Panc1 (cell line): ENCODE results near the gene L3MBTL2. TPM values are rescaled to one million over a fixed set of nuclear protein-coding genes. Genes with fewer than 3 reads are reported as not detected.

Experiments
- ATAC-seq: fragments of 200-7000 bp; cut with Tn5 transposase; 2 replicates; pipeline ENCODE4 v1.9.1; 2020; ENCODE audit warnings: mild to moderate bottlenecking, moderate library complexity
- BruUV-seq: library from RNA; stranded (reverse); fragments of 400-500 nt; replicated peaks from 2 replicates; lab custom pipeline; 2021; lab: Mats Ljungman, UMichigan
- CTCF ChIA-PET: fragments of 300-600 bp; sonication (Branson Sonifier 250); formaldehyde crosslinking; loops from one replicate; lab custom pipeline; 2022; ENCODE audit warnings: antibody characterized with exemption; lab: Charles Lee
- POLR2A ChIA-PET: fragments of 300-600 bp; sonication (Branson Sonifier 250); formaldehyde crosslinking; loops from one replicate; lab custom pipeline; 2022; ENCODE audit warnings: antibody characterized with exemption; lab: Charles Lee
- DNase-seq: peaks from one replicate; pipeline ENCODE4 v3.0.0-alpha.2; 2010; ENCODE audit warnings: low read depth, low spot score
- H3K27ac ChIP-seq: 2 replicates; pipeline ENCODE4 v1.5.1; 2011; ENCODE audit warnings: mild to moderate bottlenecking, low read length, inconsistent platforms
- H3K27me3 ChIP-seq: fragments of 200-500 bp; sonication (Bioruptor generic); 2 replicates; pipeline ENCODE4 v1.6.0; 2014; ENCODE audit warnings: low read length, inconsistent platforms; ENCODE audit not compliant: control insufficient read depth, insufficient read depth
- H3K36me3 ChIP-seq: fragments of 200-500 bp; sonication (Bioruptor generic); 2 replicates; pipeline ENCODE4 v1.5.1; 2014; ENCODE audit warnings: inconsistent platforms, mild to moderate bottlenecking, low read length, moderate library complexity; ENCODE audit not compliant: control insufficient read depth, insufficient read depth
- H3K4me1 ChIP-seq: 2 replicates; pipeline ENCODE4 v1.5.1; 2011; ENCODE audit warnings: inconsistent platforms, mild to moderate bottlenecking, low read length, moderate library complexity; ENCODE audit not compliant: control insufficient read depth, insufficient read depth
- H3K4me3 ChIP-seq, 2 experiments: 2 replicates each; pipeline ENCODE4 v1.5.1; 2011 to 2012; ENCODE audit warnings: low read depth in 2 of 2, low read length in 2 of 2, mild to moderate bottlenecking in 2 of 2, inconsistent platforms in 1 of 2, moderate library complexity in 1 of 2
- H3K9me3 ChIP-seq: fragments of 200-500 bp; sonication (Bioruptor generic); 2 replicates; pipeline ENCODE4 v1.5.1; 2014; ENCODE audit warnings: low read depth, mild to moderate bottlenecking, inconsistent platforms, low read length, moderate library complexity; ENCODE audit not compliant: control insufficient read depth, insufficient read depth
- POLR2AphosphoS5 ChIP-seq: IDR thresholded peaks from 2 replicates; pipeline ENCODE4 v1.6.1; 2012; ENCODE audit warnings: mild to moderate bottlenecking, low read depth, low read length, moderate library complexity
- REST ChIP-seq, 2 experiments: IDR thresholded peaks; 2 replicates each; pipeline ENCODE4 v1.6.1; 2011 to 2012; ENCODE audit warnings: low read depth in 2 of 2, control low read depth in 1 of 2, low read length in 1 of 2, mild to moderate bottlenecking in 1 of 2, moderate library complexity in 1 of 2; ENCODE audit not compliant: insufficient read depth in 1 of 2
- SIN3A ChIP-seq: IDR thresholded peaks from 2 replicates; pipeline ENCODE4 v1.6.1; 2012; ENCODE audit warnings: low read depth, mild to moderate bottlenecking, low read length, moderate library complexity, borderline replicate concordance; ENCODE audit not compliant: insufficient read depth
- TCF7L2 ChIP-seq: IDR thresholded peaks from 2 replicates; pipeline ENCODE4 v1.6.1; 2011; ENCODE audit warnings: mild to moderate bottlenecking, low read depth, low read length, inconsistent platforms
- in situ Hi-C: cut with HindIII; loops from 2 replicates; pipeline ENCODE4 v1.10.0; 2016; ENCODE audit warnings: low sequenced_read_pairs, low pct_unique_long_range_greater_than_20kb
- intact Hi-C: fragments of 100-400 bp; cut with micrococcal nuclease; formaldehyde crosslinking; loops from one replicate; pipeline ENCODE4 v1.10.0; 2022; ENCODE audit not compliant: unreplicated experiment
- microRNA-seq: library from miRNA; unstranded; fragments of <30 nt; microRNA quantifications from one replicate; pipeline ENCODE4 v1.1.0, GENCODE V29; 2020; ENCODE audit not compliant: unreplicated experiment
- total RNA-seq: library from RNA; stranded (reverse); gene quantifications from one replicate; pipeline ENCODE4 v1.2.1, GENCODE V29; 2021; ENCODE audit not compliant: unreplicated experiment
- TF ChIP-seq, protein P1 (sequence below): fragments of 450-650 bp; IDR thresholded peaks from 2 replicates; pipeline ENCODE4 v1.5.1; 2017; ENCODE audit warnings: mild to moderate bottlenecking

Gene L3MBTL2
- total RNA-seq, 1 experiment from 2014 or later = 26.6 TPM

GRCh38 chr22:41280065-41280464 lies 75.0 kb downstream of the L3MBTL2 start:
- ATAC-seq (no peak), DNase-seq (no peak)
- no peaks in the 10 kb centered on the region for H3K27me3 ChIP-seq
- intact Hi-C loops = no loop called here
- ChIA-PET CTCF (no interaction called here), POLR2A (interaction anchor here (0.7 kb wide), 2 partner anchors 8 to 63 kb away, joined by 3 to 8 read pairs; no protein-coding TSS in a partner anchor)
- BruUV-seq = no TSS peak
- H3K36me3 ChIP-seq = peaks cover 12% of the 10 kb centered on the region
- H3K4me1 ChIP-seq = peaks cover 15% of the 10 kb centered on the region; the same call in 1 of the 2 replicates
- no peak overlapping the region for H3K27ac ChIP-seq
- in situ Hi-C loops = no loop called here
- no peaks in the 10 kb centered on the region for H3K9me3 ChIP-seq
- H3K4me3 ChIP-seq = no peak overlapping the region
- no peak for TF ChIP-seq TCF7L2
- TF ChIP-seq, protein P1, sequence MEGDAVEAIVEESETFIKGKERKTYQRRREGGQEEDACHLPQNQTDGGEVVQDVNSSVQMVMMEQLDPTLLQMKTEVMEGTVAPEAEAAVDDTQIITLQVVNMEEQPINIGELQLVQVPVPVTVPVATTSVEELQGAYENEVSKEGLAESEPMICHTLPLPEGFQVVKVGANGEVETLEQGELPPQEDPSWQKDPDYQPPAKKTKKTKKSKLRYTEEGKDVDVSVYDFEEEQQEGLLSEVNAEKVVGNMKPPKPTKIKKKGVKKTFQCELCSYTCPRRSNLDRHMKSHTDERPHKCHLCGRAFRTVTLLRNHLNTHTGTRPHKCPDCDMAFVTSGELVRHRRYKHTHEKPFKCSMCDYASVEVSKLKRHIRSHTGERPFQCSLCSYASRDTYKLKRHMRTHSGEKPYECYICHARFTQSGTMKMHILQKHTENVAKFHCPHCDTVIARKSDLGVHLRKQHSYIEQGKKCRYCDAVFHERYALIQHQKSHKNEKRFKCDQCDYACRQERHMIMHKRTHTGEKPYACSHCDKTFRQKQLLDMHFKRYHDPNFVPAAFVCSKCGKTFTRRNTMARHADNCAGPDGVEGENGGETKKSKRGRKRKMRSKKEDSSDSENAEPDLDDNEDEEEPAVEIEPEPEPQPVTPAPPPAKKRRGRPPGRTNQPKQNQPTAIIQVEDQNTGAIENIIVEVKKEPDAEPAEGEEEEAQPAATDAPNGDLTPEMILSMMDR = no peak
- TF ChIP-seq SIN3A = no peak
- no peak for TF ChIP-seq REST (IDR thresholded peaks at IDR 0.05; ENCODE audit: insufficient read depth in 1 of 2, low read depth in 2 of 2, low read length in 1 of 2)

DNA sequence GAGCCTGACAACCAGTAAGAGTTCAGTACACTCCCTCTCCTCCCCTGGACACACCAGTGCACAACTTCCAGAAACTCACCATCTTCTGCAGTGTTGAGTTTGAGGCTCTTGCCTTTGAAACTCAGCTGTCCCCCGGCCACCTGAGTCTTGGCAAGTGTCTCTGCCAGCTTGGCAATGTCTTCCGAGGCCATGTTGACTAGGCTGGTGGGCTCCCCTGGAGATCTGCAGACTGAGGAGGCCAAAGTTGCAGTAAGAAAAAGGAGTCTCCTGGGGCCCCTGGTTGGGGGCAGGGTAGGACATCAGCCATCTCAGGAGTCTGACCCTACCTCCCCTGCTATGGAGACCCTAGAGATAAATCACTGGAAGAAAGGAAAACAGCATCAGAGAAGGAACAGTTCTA lies 75.7 kb downstream of the L3MBTL2 start:
- no TSS peak for BruUV-seq

More for the DNA sequence above, 75.7 kb downstream of the L3MBTL2 start:
- Histone ChIP-seq H3K27ac (peak overlapping the region; percentile 63; the same call in 1 of the 2 replicates), H3K4me3 (no peak overlapping the region), H3K4me1 (peaks cover 15% of the 10 kb centered on the region; the same call in 1 of the 2 replicates), H3K9me3 (no peaks in the 10 kb centered on the region), H3K36me3 (peaks cover 16% of the 10 kb centered on the region), H3K27me3 (no peaks in the 10 kb centered on the region)
- ChIA-PET CTCF (no interaction called here), POLR2A (no interaction called here)
- in situ Hi-C loops = no loop called here
- DNase-seq = no peak
- intact Hi-C loops = no loop called here
- ATAC-seq = no peak
- TF ChIP-seq POLR2AphosphoS5 (no peak), TCF7L2 (no peak), SIN3A (no peak), REST (IDR thresholded peaks at IDR 0.05; ENCODE audit: insufficient read depth in 1 of 2, low read depth in 2 of 2, low read length in 1 of 2) (no peak)
- TF ChIP-seq, protein P1 = no peak

Small RNA genes within 50 kb of the gene (microRNA-seq; reads per million reads assigned to microRNA genes)
- 0.95 reads per million for gene MIR6889

Other genes with a start within 250 kb of the L3MBTL2 start
- 46.8 TPM for gene EP300, start 112.7 kb upstream of the L3MBTL2 start, total RNA-seq
- 0.33 TPM for gene CHADL, start 35.6 kb downstream of the L3MBTL2 start, total RNA-seq
- gene RANGAP1, start 80.9 kb downstream of the L3MBTL2 start, total RNA-seq = 140 TPM
- gene ZC3H7B, start 96.2 kb downstream of the L3MBTL2 start, total RNA-seq = 62.0 TPM
- 7.8 TPM for gene TEF, start 176.6 kb downstream of the L3MBTL2 start, total RNA-seq
- gene TOB2, start 241.5 kb downstream of the L3MBTL2 start, total RNA-seq = 43.6 TPM